Mammary microvascular endothelial cell (primary cell): ENCODE data around the gene SIT1. TPM values are rescaled to one million over a fixed set of nuclear protein-coding genes. Genes with fewer than 3 reads are reported as not detected.

Experiments
- total RNA-seq: library from RNA; depleted of rRNA; stranded (reverse); fragments of >200 nt; gene quantifications from 2 replicates; pipeline ENCODE4 v1.2.3, GENCODE V29; 2015

SIT1 gene
- not detected in 2 replicates for total RNA-seq

GRCh38 chr9:35650341-35651158 lies at the start of gene SIT1:
TSS of gene SIT1 (minus strand) at chr9:35650931. CDS start at chr9:35650853, 78 bp downstream.

GRCh38 chr9:35689542-35690293 lies 39.0 kb upstream of the SIT1 start, which contains the start of gene TPM2:
TSS of gene TPM2 (minus strand) at chr9:35689925. CDS start at chr9:35689817, 108 bp downstream.

GRCh38 chr9:35673132-35674024 lies 22.6 kb upstream of the SIT1 start, which contains the start of gene CA9:
TSS of gene CA9 (plus strand) at chr9:35673928. CDS start at chr9:35673960, 32 bp downstream.

GRCh38 chr9:35664531-35665470 lies 14.1 kb upstream of the SIT1 start, which contains the start of gene ARHGEF39:
TSS of gene ARHGEF39 (minus strand) at chr9:35665195. CDS start at chr9:35665169, 26 bp downstream.

GRCh38 chr9:35658137-35658967 lies 7.6 kb upstream of the SIT1 start, which contains the start of gene CCDC107:
TSS of gene CCDC107 (plus strand) at chr9:35658292. CDS start at chr9:35658380, 88 bp downstream.

GRCh38 chr9:35657546-35658136 lies 6.9 kb upstream of the SIT1 start, which contains the start of gene RMRP:
TSS of gene RMRP (minus strand) at chr9:35658019.

GRCh38 chr9:35618325-35618727 lies 32.4 kb downstream of the SIT1 start, which contains the start of gene CD72:
TSS of gene CD72 (minus strand) at chr9:35618413. CDS start at chr9:35618303, 110 bp downstream.

GRCh38 chr9:35604578-35605350 lies 46.0 kb downstream of the SIT1 start, which contains the start of gene TESK1:
TSS of gene TESK1 (plus strand) at chr9:35605262. CDS start at chr9:35605620, 358 bp downstream.

Other genes with a start within 250 kb of the SIT1 start
- 44.2 and 47.0 TPM in 2 replicates for gene RUSC2, start 160.8 kb downstream of the SIT1 start, total RNA-seq
- gene TESK1, start 45.7 kb downstream of the SIT1 start, total RNA-seq, result 9.2 and 10.3 TPM in 2 replicates
- not detected in 2 replicates for gene CD72, start 32.5 kb downstream of the SIT1 start, total RNA-seq
- 1,920 and 1,967 TPM in 2 replicates for gene RMRP, start 7.1 kb upstream of the SIT1 start, total RNA-seq
- gene CCDC107, start 7.4 kb upstream of the SIT1 start, total RNA-seq, result 13.1 and 25.2 TPM in 2 replicates
- gene ARHGEF39, start 14.3 kb upstream of the SIT1 start, total RNA-seq, result 3.1 and 3.5 TPM in 2 replicates
- gene CA9, start 23.0 kb upstream of the SIT1 start, total RNA-seq, result not detected in 2 replicates
- gene TPM2, start 39.0 kb upstream of the SIT1 start, total RNA-seq, result 6.3 and 13.4 TPM in 2 replicates
- gene TLN1, start 81.3 kb upstream of the SIT1 start, total RNA-seq, result 266 and 304 TPM in 2 replicates
- gene CREB3, start 81.7 kb upstream of the SIT1 start, total RNA-seq, result 74.7 and 85.8 TPM in 2 replicates
- 26.6 and 29.1 TPM in 2 replicates for gene GBA2, start 98.3 kb upstream of the SIT1 start, total RNA-seq
- 11.1 and 12.1 TPM in 2 replicates for gene RGP1, start 98.4 kb upstream of the SIT1 start, total RNA-seq
- 1.0 and 3.6 TPM in 2 replicates for gene MSMP, start 103.3 kb upstream of the SIT1 start, total RNA-seq
- gene NPR2, start 140.7 kb upstream of the SIT1 start, total RNA-seq, result 5.1 and 7.9 TPM in 2 replicates
- gene SPAG8, start 161.3 kb upstream of the SIT1 start, total RNA-seq, result 0.20 TPM in 1 of 2 replicates, not detected in the other
- 17.2 and 20.4 TPM in 2 replicates for gene HINT2, start 164.1 kb upstream of the SIT1 start, total RNA-seq
- not detected in 2 replicates for gene FAM221B, start 177.8 kb upstream of the SIT1 start, total RNA-seq
- 0.27 and 0.79 TPM in 2 replicates for gene TMEM8B, start 178.3 kb upstream of the SIT1 start, total RNA-seq
- gene OR13J1, start 219.5 kb upstream of the SIT1 start, total RNA-seq, result not detected in 2 replicates